Measurements from ENCODE around the gene ACTG1.

DNA sequence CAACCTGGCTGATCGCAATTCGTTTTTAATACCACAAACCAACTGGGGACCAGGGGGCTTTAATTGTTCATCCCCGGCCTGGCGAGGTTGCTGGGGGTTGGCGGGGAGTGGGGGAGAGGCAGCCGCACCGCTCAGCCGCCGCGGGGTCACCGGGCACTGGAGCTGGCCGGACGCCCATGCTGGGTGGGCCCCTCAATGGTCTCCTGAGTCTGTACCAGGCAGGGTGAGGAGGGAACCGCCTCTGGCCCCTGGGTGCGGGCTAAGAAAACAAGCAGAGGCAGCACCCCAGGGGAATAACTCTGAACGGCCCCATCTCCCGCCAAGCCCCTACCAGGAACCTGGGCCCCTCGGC lies 43.9 kb downstream of the ACTG1 start:
- TF ChIP-seq, protein P1, sequence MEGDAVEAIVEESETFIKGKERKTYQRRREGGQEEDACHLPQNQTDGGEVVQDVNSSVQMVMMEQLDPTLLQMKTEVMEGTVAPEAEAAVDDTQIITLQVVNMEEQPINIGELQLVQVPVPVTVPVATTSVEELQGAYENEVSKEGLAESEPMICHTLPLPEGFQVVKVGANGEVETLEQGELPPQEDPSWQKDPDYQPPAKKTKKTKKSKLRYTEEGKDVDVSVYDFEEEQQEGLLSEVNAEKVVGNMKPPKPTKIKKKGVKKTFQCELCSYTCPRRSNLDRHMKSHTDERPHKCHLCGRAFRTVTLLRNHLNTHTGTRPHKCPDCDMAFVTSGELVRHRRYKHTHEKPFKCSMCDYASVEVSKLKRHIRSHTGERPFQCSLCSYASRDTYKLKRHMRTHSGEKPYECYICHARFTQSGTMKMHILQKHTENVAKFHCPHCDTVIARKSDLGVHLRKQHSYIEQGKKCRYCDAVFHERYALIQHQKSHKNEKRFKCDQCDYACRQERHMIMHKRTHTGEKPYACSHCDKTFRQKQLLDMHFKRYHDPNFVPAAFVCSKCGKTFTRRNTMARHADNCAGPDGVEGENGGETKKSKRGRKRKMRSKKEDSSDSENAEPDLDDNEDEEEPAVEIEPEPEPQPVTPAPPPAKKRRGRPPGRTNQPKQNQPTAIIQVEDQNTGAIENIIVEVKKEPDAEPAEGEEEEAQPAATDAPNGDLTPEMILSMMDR (conservative IDR thresholded peaks at IDR 0.05 in 1 of 2, IDR thresholded peaks at IDR 0.05 in 1 of 2; ENCODE audit: extremely low read depth in 1 of 2, insufficient read depth in 1 of 2, low read depth in 1 of 2, low read length in 2 of 2) = no peak
- no peak for TF ChIP-seq EZH2 (IDR thresholded peaks at IDR 0.05; ENCODE audit: borderline replicate concordance, low read length)
